Cardiac fibroblast (primary cell): ENCODE data around the gene TNFRSF8.

ENCODE experiments used
- DNase-seq, 2 donors: peaks; one replicate each; pipeline versions ENCODE4 v3.0.0 to v3.0.0-alpha.2; 2010; ENCODE audit warnings: low read depth in 2 of 2
- H3K4me3 ChIP-seq, 2 donors: replicated peaks in 1 of 2; 1 replicate in 1 of 2; 2 replicates in 1 of 2; pipeline ENCODE4 v1.5.1; 2011; ENCODE audit warnings: low read depth in 2 of 2, low read length in 2 of 2, mild to moderate bottlenecking in 2 of 2, moderate library complexity in 1 of 2
- TF ChIP-seq, protein P1 (sequence below): IDR thresholded peaks from one replicate; pipeline ENCODE4 v1.5.1; 2011; ENCODE audit warnings: low read depth, mild to moderate bottlenecking, low read length, inconsistent platforms

TNFRSF8 gene

GRCh38 chr1:12087797-12088314, 24.8 kb downstream of the TNFRSF8 start:
- TF ChIP-seq, protein P1, sequence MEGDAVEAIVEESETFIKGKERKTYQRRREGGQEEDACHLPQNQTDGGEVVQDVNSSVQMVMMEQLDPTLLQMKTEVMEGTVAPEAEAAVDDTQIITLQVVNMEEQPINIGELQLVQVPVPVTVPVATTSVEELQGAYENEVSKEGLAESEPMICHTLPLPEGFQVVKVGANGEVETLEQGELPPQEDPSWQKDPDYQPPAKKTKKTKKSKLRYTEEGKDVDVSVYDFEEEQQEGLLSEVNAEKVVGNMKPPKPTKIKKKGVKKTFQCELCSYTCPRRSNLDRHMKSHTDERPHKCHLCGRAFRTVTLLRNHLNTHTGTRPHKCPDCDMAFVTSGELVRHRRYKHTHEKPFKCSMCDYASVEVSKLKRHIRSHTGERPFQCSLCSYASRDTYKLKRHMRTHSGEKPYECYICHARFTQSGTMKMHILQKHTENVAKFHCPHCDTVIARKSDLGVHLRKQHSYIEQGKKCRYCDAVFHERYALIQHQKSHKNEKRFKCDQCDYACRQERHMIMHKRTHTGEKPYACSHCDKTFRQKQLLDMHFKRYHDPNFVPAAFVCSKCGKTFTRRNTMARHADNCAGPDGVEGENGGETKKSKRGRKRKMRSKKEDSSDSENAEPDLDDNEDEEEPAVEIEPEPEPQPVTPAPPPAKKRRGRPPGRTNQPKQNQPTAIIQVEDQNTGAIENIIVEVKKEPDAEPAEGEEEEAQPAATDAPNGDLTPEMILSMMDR: no peak
- no peak for DNase-seq
- no peak overlapping the region for H3K4me3 ChIP-seq

DNA sequence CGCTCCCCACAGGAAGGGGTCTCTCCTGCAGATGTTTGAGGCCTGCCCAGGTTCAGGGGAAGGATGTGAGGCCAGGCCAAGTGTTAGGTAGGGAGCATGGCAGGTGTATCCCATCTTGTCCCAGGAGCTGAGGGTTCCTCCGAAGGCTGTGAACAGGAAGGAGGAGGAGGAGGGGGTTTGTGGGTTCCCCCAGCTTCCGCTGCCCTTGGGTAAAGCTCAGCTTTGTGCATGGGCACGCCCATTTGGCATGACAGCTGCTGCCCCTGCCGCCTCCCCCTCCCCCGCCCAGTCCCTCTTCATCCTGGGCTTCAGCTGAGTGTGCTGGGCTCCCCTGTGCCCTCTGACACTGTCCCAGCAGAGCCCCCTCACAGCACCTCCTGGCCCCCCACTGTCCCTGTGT, 25.5 kb downstream of the TNFRSF8 start:
- TF ChIP-seq, protein P1: no peak
- DNase-seq: no peak
- no peak overlapping the region for H3K4me3 ChIP-seq

DNA sequence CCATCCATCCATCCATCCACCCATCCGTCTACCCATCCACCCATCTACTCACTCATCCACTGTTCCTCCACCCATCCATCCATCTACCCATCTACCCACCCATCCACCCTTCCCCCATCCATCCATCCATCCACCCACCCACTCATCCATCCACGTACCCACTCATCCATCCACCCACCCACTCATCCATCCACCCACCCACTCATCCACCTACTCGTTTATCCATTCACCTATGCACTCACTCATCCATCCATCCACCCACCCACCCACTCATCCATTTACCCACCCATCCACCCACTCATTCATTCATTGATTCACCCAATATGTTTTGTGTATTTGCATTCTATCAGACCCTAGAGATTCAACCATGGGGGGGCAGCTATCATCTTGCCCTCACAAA, 27.2 kb downstream of the TNFRSF8 start:
- DNase-seq: no peak
- TF ChIP-seq, protein P1: no peak
- H3K4me3 ChIP-seq: no peak overlapping the region

DNA sequence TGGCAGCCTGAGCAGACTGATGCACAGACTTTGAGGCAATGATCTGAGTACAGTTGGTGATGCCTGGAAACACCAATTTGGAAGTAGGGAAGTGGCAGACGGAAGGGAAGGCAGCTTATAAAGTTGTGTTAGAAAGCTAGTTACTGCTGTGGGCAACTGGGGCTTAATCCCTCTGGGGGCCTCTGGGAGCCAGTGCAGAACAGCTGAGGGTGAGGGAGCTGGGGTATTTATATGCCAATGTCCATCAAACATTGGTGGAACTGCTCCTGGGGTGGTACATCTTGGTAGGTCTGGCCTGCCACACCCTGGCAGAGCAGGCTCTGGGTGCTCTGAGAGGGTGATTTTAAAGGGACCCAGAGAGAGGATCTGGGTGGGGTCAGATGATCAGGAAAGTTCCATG, 28.1 kb downstream of the TNFRSF8 start:
- TF ChIP-seq, protein P1: no peak
- no peak overlapping the region for H3K4me3 ChIP-seq
- DNase-seq: no peak

DNA sequence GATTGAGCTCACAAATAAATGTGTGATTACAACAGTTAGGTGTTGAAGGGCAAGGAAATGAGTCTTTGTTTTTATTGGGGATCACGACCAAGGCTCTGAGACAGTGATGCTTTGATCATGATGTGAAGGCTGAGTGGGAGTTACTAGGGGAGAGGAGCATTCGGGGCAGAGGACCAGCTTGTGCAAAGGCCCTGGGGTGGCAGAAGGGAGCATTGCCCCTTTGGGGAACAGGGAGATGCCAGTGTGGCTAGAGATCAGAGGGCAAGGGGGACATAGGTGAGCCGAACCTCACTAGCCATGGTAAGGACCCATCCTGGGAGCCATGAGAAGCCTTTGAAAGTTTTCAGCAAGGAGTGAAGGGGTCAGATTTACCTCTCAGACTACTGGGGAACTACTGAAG, 31.1 kb downstream of the TNFRSF8 start:
- no peak overlapping the region for H3K4me3 ChIP-seq
- no peak for DNase-seq
- TF ChIP-seq, protein P1: no peak

DNA sequence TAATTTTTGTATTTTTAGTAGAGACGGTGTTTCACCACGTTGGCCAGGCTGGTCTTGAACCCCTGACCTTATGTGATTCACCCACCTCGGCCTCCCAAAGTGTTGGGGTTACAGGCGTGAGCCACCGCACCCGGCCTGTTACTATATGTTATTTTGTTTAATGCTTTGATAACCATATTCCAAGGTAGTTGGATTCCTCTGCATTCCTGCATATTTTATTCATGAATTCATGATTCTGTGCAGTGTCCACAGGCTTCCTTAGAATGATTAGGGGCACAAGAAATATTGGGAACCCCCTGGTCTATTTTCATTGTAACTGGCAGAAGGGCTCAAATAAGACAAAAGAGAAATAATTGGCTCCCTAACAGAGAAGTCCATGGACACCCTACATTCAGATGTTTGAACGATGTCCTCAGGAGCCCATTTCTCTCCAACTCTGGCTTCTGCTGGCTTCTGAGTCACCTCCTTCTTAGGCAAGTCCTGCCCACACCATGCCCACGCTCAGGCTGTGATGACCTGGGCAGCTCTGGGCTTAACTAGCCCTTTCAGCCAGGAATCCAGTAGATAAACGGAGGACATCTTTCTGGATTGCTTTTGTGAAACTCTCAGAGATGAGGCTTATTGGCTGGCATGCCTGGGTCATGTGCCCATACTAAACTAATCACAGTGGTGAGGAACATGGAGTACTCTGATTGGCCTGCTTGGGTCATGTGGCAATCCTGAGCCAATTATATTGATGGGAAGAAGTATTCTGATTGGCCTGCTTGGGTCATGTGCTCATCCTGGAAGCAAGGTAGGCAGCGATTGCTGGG, 32.6 kb downstream of the TNFRSF8 start:
- no peak overlapping the region for H3K4me3 ChIP-seq
- peak; percentile 19 to 25 for DNase-seq
- TF ChIP-seq, protein P1: no peak
